Measurements from ENCODE around the gene FBXL7.

The FBXL7 gene

DNA sequence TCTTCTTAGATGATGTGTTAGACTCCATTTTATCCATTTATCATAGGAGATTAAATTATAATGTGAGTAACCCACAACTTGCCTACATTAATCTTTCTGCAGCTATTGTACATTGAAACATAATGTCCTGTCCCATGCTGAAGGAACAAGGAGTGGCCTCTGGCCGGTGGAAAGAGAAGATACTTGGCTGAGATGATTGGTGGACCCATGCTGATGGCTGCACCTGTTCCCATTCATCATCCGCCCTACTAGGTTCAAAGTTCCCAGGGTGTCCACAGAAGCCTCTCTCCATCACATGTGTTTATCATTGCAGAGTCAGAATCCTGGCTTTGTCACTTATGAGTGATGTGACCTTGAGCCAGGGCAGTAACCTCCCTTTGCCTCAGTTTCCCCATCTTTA lies 24.7 kb downstream of the FBXL7 start:
- Histone ChIP-seq H3K4me1 (ENCODE audit: insufficient read depth, low read length) (peaks cover 18% of the 10 kb centered on the region), H3K9me3 (ENCODE audit: low read length) (no peaks in the 10 kb centered on the region), H3K27ac (ENCODE audit: low read depth, low read length) (no peak overlapping the region), H3K4me3 (ENCODE audit: low read depth in 1 of 2, low read length in 2 of 2) (no peak overlapping the region), H3K9ac (ENCODE audit: low read length) (no peak overlapping the region), H3K27me3 (ENCODE audit: control insufficient read depth in 1 of 2, insufficient read depth in 2 of 2, low read length in 2 of 2) (no peaks in the 10 kb centered on the region), H3K36me3 (ENCODE audit: insufficient read depth, low read length) (no peaks in the 10 kb centered on the region)

DNA sequence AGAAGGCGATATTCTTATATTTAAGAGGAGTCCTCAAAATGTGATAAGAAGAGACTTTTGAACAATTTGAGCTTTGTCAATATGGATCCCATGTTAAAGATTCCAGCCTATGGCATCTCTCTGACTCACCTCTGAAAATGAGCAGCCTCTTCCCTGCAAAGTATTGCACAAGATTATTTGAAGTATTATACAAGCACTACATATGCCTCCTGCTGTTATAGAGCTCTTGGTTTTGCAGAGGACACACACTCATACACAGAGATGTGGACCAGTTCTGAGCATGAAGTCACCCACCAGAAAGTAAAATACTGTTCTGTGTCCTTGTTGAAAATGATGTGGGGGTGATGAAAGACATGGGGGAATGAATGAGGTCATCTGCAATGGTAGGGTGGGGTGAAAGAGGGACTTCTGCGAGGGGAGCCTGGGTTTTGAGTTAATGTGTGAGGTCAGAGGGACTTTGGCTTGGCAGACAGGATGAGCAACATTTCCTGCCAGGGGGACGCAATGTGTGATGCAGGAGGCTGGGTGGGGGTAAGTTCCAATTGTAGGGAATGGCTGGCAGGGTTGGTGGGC lies 25.8 kb downstream of the FBXL7 start:
- Histone ChIP-seq H3K9ac (ENCODE audit: low read length) (no peak overlapping the region), H3K4me3 (ENCODE audit: low read depth in 1 of 2, low read length in 2 of 2) (no peak overlapping the region), H3K9me3 (ENCODE audit: low read length) (no peaks in the 10 kb centered on the region), H3K27ac (ENCODE audit: low read depth, low read length) (no peak overlapping the region), H3K27me3 (ENCODE audit: control insufficient read depth in 1 of 2, insufficient read depth in 2 of 2, low read length in 2 of 2) (no peaks in the 10 kb centered on the region), H3K36me3 (ENCODE audit: insufficient read depth, low read length) (no peaks in the 10 kb centered on the region), H3K4me1 (ENCODE audit: insufficient read depth, low read length) (peaks cover 16% of the 10 kb centered on the region)

DNA sequence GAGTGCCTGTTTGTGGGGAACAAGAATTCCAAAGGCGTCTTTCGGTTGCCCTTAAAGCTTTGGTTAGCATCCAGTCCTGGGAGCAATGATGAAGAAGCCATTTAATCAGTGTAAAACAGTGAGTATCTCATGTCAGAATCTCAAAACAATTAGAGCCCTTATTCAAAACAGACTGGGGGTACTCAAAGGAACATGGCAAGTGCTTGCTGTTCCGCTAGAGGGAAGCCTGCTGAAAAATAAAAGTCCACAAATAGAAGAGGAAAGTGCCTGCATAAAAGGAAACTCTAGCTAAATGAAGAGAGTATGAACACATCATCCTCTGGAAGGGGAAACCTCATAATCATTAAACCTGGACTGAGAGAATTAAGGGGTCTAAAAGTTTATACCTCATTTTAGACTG lies 26.4 kb downstream of the FBXL7 start:
- H3K27ac ChIP-seq (ENCODE audit: low read depth, low read length) = no peak overlapping the region
- no peaks in the 10 kb centered on the region for H3K9me3 ChIP-seq (ENCODE audit: low read length)
- no peak overlapping the region for H3K4me3 ChIP-seq (ENCODE audit: low read depth in 1 of 2, low read length in 2 of 2)
- peaks cover 10% of the 10 kb centered on the region for H3K4me1 ChIP-seq (ENCODE audit: insufficient read depth, low read length)
- no peak overlapping the region for H3K9ac ChIP-seq (ENCODE audit: low read length)
- no peaks in the 10 kb centered on the region for H3K36me3 ChIP-seq (ENCODE audit: insufficient read depth, low read length)
- H3K27me3 ChIP-seq (ENCODE audit: control insufficient read depth in 1 of 2, insufficient read depth in 2 of 2, low read length in 2 of 2) = no peaks in the 10 kb centered on the region

DNA sequence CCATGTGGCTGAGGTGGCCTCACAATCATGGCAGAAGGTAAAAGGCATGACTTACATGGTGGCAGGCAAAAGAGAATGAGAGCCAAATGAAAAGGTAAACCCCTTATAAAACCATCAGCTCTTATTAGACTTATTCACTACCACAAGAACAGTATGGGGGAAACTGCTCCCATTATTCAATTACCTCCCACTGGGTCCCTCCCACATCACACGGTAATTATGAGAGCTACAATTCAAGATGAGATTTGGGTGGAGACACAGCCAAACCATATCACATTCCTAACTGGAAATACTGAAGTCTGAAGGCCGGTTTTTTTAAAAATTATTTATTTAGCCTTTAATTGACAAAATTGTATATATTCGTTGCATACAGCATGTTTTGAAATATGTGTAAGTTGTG lies 28.5 kb downstream of the FBXL7 start:
- H3K36me3 ChIP-seq (ENCODE audit: insufficient read depth, low read length) = no peaks in the 10 kb centered on the region
- no peaks in the 10 kb centered on the region for H3K27me3 ChIP-seq (ENCODE audit: control insufficient read depth in 1 of 2, insufficient read depth in 2 of 2, low read length in 2 of 2)
- no peak overlapping the region for H3K4me3 ChIP-seq (ENCODE audit: low read depth in 1 of 2, low read length in 2 of 2)
- no peaks in the 10 kb centered on the region for H3K4me1 ChIP-seq (ENCODE audit: insufficient read depth, low read length)
- no peaks in the 10 kb centered on the region for H3K9me3 ChIP-seq (ENCODE audit: low read length)
- no peak overlapping the region for H3K9ac ChIP-seq (ENCODE audit: low read length)
- no peak overlapping the region for H3K27ac ChIP-seq (ENCODE audit: low read depth, low read length)

DNA sequence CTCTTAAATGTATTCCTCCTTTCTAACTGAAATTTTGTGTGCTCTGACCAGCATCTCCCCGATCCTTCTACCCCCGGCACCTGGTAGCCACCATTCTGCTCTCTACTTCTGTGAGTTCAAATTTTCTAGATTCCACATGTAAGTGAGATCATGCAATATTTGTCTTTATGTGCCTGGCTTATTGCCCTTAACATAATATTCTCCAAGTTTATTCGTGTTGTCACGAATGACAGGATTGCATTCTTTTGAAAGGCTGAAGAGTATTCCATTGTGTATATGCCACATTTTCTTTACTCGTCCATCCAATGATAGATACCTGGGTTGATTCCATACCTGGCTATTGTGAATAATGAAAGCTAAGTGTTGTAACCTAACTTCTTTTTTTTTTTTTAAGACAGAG lies 29.0 kb downstream of the FBXL7 start:
- Histone ChIP-seq H3K27ac (ENCODE audit: low read depth, low read length) (no peak overlapping the region), H3K9me3 (ENCODE audit: low read length) (no peaks in the 10 kb centered on the region), H3K36me3 (ENCODE audit: insufficient read depth, low read length) (no peaks in the 10 kb centered on the region), H3K9ac (ENCODE audit: low read length) (no peak overlapping the region), H3K4me3 (ENCODE audit: low read depth in 1 of 2, low read length in 2 of 2) (no peak overlapping the region), H3K27me3 (ENCODE audit: control insufficient read depth in 1 of 2, insufficient read depth in 2 of 2, low read length in 2 of 2) (no peaks in the 10 kb centered on the region), H3K4me1 (ENCODE audit: insufficient read depth, low read length) (no peaks in the 10 kb centered on the region)

DNA sequence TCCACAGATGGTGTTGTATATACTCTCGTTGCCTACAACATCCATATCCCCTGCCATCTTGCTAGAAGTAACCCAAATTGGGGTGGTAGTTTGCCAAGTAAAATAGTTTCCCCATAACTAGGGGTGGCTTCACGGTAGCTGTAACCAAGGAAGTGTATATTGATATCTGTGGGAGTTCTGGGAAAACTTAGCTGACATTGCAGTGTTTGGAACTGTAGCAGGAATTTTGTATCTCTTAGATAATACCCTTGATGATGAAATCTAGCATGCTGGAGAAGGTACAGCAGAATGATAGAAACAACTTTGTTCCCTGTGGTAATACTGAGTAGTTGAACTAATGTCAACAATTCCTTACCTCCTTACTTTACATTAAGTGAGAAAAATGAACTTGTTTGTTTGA lies 29.8 kb downstream of the FBXL7 start:
- H3K36me3 ChIP-seq (ENCODE audit: insufficient read depth, low read length) = no peaks in the 10 kb centered on the region
- H3K9ac ChIP-seq (ENCODE audit: low read length) = no peak overlapping the region
- no peaks in the 10 kb centered on the region for H3K4me1 ChIP-seq (ENCODE audit: insufficient read depth, low read length)
- no peaks in the 10 kb centered on the region for H3K9me3 ChIP-seq (ENCODE audit: low read length)
- H3K27ac ChIP-seq (ENCODE audit: low read depth, low read length) = no peak overlapping the region
- no peak overlapping the region for H3K4me3 ChIP-seq (ENCODE audit: low read depth in 1 of 2, low read length in 2 of 2)
- no peaks in the 10 kb centered on the region for H3K27me3 ChIP-seq (ENCODE audit: control insufficient read depth in 1 of 2, insufficient read depth in 2 of 2, low read length in 2 of 2)

DNA sequence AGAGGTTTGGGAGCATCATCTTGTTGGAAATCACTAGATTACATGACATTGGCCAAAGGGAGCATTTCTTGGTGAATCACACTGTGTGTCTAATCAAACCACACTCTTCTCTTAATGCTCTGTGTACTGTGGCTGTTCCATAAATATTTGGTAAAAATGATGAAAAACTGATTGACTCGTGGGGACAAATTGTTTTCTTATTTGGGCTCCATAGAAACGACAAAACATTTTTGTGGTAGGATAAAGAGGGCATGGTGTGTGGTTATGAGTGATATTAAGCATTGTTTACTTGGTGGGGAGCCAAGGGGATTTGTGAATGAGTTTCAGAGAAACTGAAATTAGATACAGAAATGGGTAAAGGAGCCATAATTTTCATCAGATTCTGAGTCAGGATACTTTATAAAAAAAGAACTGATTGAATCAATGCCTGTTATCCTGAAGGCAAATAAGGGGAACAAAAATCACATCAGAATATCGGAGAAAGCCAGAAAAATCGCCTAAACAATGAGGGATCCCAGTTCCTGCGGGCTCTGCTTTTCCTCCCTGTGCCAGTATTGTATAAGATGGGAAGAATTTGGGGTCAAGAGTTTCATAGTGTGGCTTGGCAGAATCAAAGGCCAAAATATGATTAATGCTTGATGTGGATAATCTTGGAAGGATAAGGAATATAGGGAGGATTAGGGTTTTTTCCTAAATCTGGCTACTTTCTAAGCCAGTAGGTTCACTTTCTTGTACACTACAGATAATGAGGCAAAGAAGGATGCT lies 33.3 kb downstream of the FBXL7 start:
- no peaks in the 10 kb centered on the region for H3K9me3 ChIP-seq (ENCODE audit: low read length)
- no peak overlapping the region for H3K27ac ChIP-seq (ENCODE audit: low read depth, low read length)
- H3K27me3 ChIP-seq (ENCODE audit: control insufficient read depth in 1 of 2, insufficient read depth in 2 of 2, low read length in 2 of 2) = no peaks in the 10 kb centered on the region
- H3K36me3 ChIP-seq (ENCODE audit: insufficient read depth, low read length) = no peaks in the 10 kb centered on the region
- peaks cover 9% of the 10 kb centered on the region for H3K4me1 ChIP-seq (ENCODE audit: insufficient read depth, low read length)
- H3K4me3 ChIP-seq (ENCODE audit: low read depth in 1 of 2, low read length in 2 of 2) = no peak overlapping the region
- H3K9ac ChIP-seq (ENCODE audit: low read length) = no peak overlapping the region

DNA sequence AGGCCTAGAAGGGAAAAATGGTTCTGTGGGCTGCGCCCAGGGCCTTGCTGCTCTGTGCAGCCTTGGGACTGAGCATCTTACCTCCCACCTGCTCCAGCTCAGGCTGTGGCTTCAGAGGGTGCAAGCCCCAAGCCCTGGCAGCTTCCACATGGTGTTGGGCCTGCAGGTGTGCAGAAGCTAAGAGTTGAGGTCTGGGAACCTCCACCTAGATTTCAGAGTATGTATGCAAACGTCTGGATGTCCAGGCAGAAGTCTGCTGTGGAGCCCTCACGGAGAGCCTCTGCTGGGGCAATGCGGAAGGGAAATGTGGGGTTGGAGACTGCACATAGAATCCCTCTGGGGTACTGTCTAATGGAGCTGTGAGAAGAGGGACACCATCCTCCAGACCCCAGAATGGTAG lies 36.0 kb downstream of the FBXL7 start:
- H3K27ac ChIP-seq (ENCODE audit: low read depth, low read length) = no peak overlapping the region
- no peak overlapping the region for H3K4me3 ChIP-seq (ENCODE audit: low read depth in 1 of 2, low read length in 2 of 2)
- peaks cover 21% of the 10 kb centered on the region for H3K4me1 ChIP-seq (ENCODE audit: insufficient read depth, low read length)
- H3K36me3 ChIP-seq (ENCODE audit: insufficient read depth, low read length) = no peaks in the 10 kb centered on the region
- no peaks in the 10 kb centered on the region for H3K27me3 ChIP-seq (ENCODE audit: control insufficient read depth in 1 of 2, insufficient read depth in 2 of 2, low read length in 2 of 2)
- H3K9me3 ChIP-seq (ENCODE audit: low read length) = no peaks in the 10 kb centered on the region
- no peak overlapping the region for H3K9ac ChIP-seq (ENCODE audit: low read length)

DNA sequence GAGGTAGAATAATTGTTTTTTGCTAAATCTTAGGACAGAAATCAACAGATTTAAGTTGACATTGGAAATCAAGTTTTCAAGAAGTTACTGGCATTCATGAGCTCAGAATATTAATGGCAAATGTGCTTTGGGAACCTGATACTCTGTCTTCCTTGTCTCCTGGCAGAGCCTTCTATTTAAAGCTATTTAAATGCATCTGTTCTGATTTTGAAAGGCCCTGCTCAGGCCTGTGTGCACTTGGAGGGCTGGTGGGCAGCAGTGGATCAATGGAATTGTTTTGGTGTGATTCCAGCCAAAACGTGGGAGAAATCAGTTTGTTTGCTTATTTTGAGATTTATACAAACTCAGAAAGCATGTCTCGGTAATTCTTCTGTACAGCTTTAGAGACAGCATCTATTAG lies 38.5 kb downstream of the FBXL7 start:
- Histone ChIP-seq H3K4me1 (ENCODE audit: insufficient read depth, low read length) (peaks cover 21% of the 10 kb centered on the region), H3K9me3 (ENCODE audit: low read length) (no peaks in the 10 kb centered on the region), H3K36me3 (ENCODE audit: insufficient read depth, low read length) (no peaks in the 10 kb centered on the region), H3K27ac (ENCODE audit: low read depth, low read length) (no peak overlapping the region), H3K9ac (ENCODE audit: low read length) (no peak overlapping the region), H3K27me3 (ENCODE audit: control insufficient read depth in 1 of 2, insufficient read depth in 2 of 2, low read length in 2 of 2) (no peaks in the 10 kb centered on the region), H3K4me3 (ENCODE audit: low read depth in 1 of 2, low read length in 2 of 2) (no peak overlapping the region)

DNA sequence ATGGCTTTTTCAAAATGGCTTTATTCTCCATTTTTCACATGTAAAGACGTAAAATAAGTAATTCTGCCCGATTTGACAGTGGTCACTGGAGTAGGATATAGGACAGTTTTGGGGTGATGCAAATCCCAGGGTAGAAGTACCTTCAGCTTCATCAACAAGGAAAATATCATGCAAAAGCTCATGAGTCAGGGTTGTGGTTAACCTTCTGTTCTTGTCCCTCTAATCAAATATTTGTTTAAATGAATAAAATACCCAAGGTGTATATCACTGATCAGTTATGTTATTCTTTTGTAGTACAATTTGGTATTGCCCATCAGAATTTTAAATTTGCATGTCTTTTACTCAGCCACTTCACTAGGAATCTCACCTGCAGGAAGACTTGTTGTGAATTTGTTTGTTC lies 40.0 kb downstream of the FBXL7 start:
- Histone ChIP-seq H3K36me3 (ENCODE audit: insufficient read depth, low read length) (no peaks in the 10 kb centered on the region), H3K9me3 (ENCODE audit: low read length) (no peaks in the 10 kb centered on the region), H3K27ac (ENCODE audit: low read depth, low read length) (no peak overlapping the region), H3K27me3 (ENCODE audit: control insufficient read depth in 1 of 2, insufficient read depth in 2 of 2, low read length in 2 of 2) (no peaks in the 10 kb centered on the region), H3K9ac (ENCODE audit: low read length) (no peak overlapping the region), H3K4me3 (ENCODE audit: low read depth in 1 of 2, low read length in 2 of 2) (no peak overlapping the region), H3K4me1 (ENCODE audit: insufficient read depth, low read length) (peaks cover 21% of the 10 kb centered on the region)

DNA sequence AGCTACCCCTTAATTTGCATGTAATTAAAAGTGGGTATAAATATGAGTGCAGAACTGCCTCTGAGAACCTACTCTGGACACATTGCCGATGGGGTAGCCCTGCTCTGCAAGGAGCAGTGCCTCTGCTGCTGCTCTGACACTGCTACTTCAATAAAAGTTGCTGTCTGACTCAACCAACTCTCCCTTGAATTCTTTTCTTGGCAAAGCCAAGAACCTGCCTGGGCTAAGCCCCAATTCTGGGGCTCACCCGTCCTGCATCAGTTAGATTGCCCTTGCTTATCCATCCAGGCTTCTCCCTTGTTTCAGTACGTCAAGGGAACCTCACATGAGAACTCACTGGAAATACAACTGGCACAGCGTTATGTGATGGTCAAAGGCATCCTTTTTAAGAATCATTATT lies 44.1 kb downstream of the FBXL7 start:
- Histone ChIP-seq H3K36me3 (ENCODE audit: insufficient read depth, low read length) (no peaks in the 10 kb centered on the region), H3K4me1 (ENCODE audit: insufficient read depth, low read length) (peaks cover 5% of the 10 kb centered on the region), H3K4me3 (ENCODE audit: low read depth in 1 of 2, low read length in 2 of 2) (no peak overlapping the region), H3K9me3 (ENCODE audit: low read length) (no peaks in the 10 kb centered on the region), H3K27me3 (ENCODE audit: control insufficient read depth in 1 of 2, insufficient read depth in 2 of 2, low read length in 2 of 2) (no peaks in the 10 kb centered on the region), H3K9ac (ENCODE audit: low read length) (no peak overlapping the region), H3K27ac (ENCODE audit: low read depth, low read length) (no peak overlapping the region)

DNA sequence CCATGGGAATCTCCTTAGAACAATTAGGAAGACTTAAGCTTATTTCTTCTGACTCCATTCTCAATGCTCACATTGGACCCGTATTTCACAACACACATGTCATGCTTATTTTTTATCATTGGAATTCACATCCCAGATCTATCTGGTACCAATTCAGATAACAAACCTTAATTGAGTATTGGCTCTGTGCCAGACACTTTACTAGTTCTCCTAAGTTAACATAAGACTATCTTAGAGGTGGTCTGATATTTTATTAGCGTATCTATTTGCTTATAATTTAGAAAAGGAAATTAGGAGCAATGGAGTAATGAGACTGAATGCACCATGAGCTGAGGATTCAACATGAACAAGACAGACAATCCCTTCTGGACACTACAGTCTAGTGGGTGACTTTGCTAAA lies 45.1 kb downstream of the FBXL7 start:
- Histone ChIP-seq H3K27ac (ENCODE audit: low read depth, low read length) (no peak overlapping the region), H3K36me3 (ENCODE audit: insufficient read depth, low read length) (no peaks in the 10 kb centered on the region), H3K9ac (ENCODE audit: low read length) (no peak overlapping the region), H3K4me3 (ENCODE audit: low read depth in 1 of 2, low read length in 2 of 2) (no peak overlapping the region), H3K4me1 (ENCODE audit: insufficient read depth, low read length) (peaks cover 5% of the 10 kb centered on the region), H3K9me3 (ENCODE audit: low read length) (no peaks in the 10 kb centered on the region), H3K27me3 (ENCODE audit: control insufficient read depth in 1 of 2, insufficient read depth in 2 of 2, low read length in 2 of 2) (no peaks in the 10 kb centered on the region)
